Body of pancreas (tissue), 4 donors: ENCODE results near the gene MISP.

Experiments
- POLR2A ChIP-seq, 3 donors: fragments of 450-650 bp; IDR thresholded peaks; one replicate each; pipeline ENCODE4 v1.6.1; 2016; ENCODE audit warnings: antibody characterized with exemption in 3 of 3, mild to moderate bottlenecking in 2 of 3
- TF ChIP-seq, protein P1 (sequence below), 7 experiments: fragments of 450-650 bp in 4 of 7; fragments of 200-600 bp in 3 of 7; sonication (generic) in 3 of 7; IDR thresholded peaks; one replicate each; pipeline ENCODE4 v1.5.1; 2016 to 2019; ENCODE audit warnings: antibody characterized with exemption in 7 of 7

GRCh38 chr19:746208-746819, 4.6 kb upstream of the MISP start:
- TF ChIP-seq POLR2A (IDR thresholded peaks at IDR 0.05): no peak
- TF ChIP-seq, protein P1, sequence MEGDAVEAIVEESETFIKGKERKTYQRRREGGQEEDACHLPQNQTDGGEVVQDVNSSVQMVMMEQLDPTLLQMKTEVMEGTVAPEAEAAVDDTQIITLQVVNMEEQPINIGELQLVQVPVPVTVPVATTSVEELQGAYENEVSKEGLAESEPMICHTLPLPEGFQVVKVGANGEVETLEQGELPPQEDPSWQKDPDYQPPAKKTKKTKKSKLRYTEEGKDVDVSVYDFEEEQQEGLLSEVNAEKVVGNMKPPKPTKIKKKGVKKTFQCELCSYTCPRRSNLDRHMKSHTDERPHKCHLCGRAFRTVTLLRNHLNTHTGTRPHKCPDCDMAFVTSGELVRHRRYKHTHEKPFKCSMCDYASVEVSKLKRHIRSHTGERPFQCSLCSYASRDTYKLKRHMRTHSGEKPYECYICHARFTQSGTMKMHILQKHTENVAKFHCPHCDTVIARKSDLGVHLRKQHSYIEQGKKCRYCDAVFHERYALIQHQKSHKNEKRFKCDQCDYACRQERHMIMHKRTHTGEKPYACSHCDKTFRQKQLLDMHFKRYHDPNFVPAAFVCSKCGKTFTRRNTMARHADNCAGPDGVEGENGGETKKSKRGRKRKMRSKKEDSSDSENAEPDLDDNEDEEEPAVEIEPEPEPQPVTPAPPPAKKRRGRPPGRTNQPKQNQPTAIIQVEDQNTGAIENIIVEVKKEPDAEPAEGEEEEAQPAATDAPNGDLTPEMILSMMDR (IDR thresholded peaks at IDR 0.05): no peak
